IMR-90 (cell line): ENCODE data around the gene AFAP1L1. TPM values are rescaled to one million over a fixed set of nuclear protein-coding genes. Genes with fewer than 3 reads are reported as not detected.

ENCODE experiments used
- ATAC-seq: fragments of 200-7000 bp; cut with Tn5 transposase; 2 replicates; pipeline ENCODE4 v1.9.1; 2020; ENCODE audit warnings: low read depth, mild to moderate bottlenecking, moderate library complexity
- BruUV-seq: library from RNA; stranded (reverse); fragments of 400-500 nt; replicated peaks from 2 replicates; lab custom pipeline; 2021; lab: Mats Ljungman, UMichigan
- CTCF ChIA-PET: fragments of 300-600 bp; formaldehyde crosslinking; extraction: SDS; loops from one replicate; lab custom pipeline; 2021; ENCODE audit warnings: antibody characterized with exemption; lab: Yijun Ruan, JAX
- POLR2A ChIA-PET: fragments of 300-600 bp; sonication (Branson Sonifier 250); formaldehyde crosslinking; loops from one replicate; lab custom pipeline; 2022; ENCODE audit warnings: antibody characterized with exemption; ENCODE audit not compliant: unreplicated experiment; lab: Charles Lee
- DNase-seq: peaks from one replicate; pipeline ENCODE4 v3.0.0; 2013
- H2AFZ ChIP-seq: replicated peaks from 2 replicates; pipeline ENCODE3; 2013; ENCODE audit warnings: low read length, mild to moderate bottlenecking; ENCODE audit not compliant: poor library complexity
- H2AK5ac ChIP-seq: 2 replicates; pipeline ENCODE4 v1.6.1; 2013; ENCODE audit warnings: low read depth, low read length, inconsistent platforms
- H2AK9ac ChIP-seq: replicated peaks from 2 replicates; pipeline ENCODE3; 2013; ENCODE audit warnings: mild to moderate bottlenecking, low read depth, low read length, moderate library complexity; ENCODE audit not compliant: poor library complexity
- H2BK120ac ChIP-seq: 2 replicates; pipeline ENCODE4 v1.6.1; 2013; ENCODE audit warnings: low read depth, low read length, inconsistent platforms
- H2BK15ac ChIP-seq: 3 replicates; pipeline ENCODE4 v1.6.1; 2013; ENCODE audit warnings: low read depth, low read length, inconsistent platforms
- H2BK20ac ChIP-seq: 2 replicates; pipeline ENCODE4 v1.6.1; 2013; ENCODE audit warnings: low read depth, mild to moderate bottlenecking, inconsistent platforms, low read length, moderate library complexity
- H2BK5ac ChIP-seq: 2 replicates; pipeline ENCODE4 v1.6.1; 2013; ENCODE audit warnings: mild to moderate bottlenecking, low read depth, low read length, inconsistent platforms; ENCODE audit not compliant: poor library complexity, severe bottlenecking
- H3K14ac ChIP-seq: replicated peaks from 2 replicates; pipeline ENCODE4 v1.6.1; 2013; ENCODE audit warnings: low read depth, low read length, inconsistent platforms
- H3K18ac ChIP-seq: 2 replicates; pipeline ENCODE4 v1.6.1; 2013; ENCODE audit warnings: low read depth, low read length, control low read depth
- H3K23ac ChIP-seq: 2 replicates; pipeline ENCODE4 v1.6.1; 2013; ENCODE audit warnings: low read depth, low read length, inconsistent platforms
- H3K27ac ChIP-seq: 2 replicates; pipeline ENCODE4 v1.5.1; 2013; ENCODE audit warnings: mild to moderate bottlenecking, control low read depth, low read length; ENCODE audit not compliant: insufficient read depth
- H3K27me3 ChIP-seq: 2 replicates; pipeline ENCODE4 v1.6.1; 2013; ENCODE audit warnings: low read length; ENCODE audit not compliant: control insufficient read depth, insufficient read depth
- H3K36me3 ChIP-seq: 2 replicates; pipeline ENCODE4 v1.6.1; 2013; ENCODE audit warnings: low read length, mixed read lengths; ENCODE audit not compliant: control insufficient read depth, insufficient read depth
- H3K4ac ChIP-seq: 2 replicates; pipeline ENCODE4 v1.6.1; 2013; ENCODE audit warnings: low read depth, low read length, inconsistent platforms
- H3K4me1 ChIP-seq: 2 replicates; pipeline ENCODE4 v1.6.1; 2013; ENCODE audit warnings: low read length, mixed read lengths; ENCODE audit not compliant: control insufficient read depth, insufficient read depth
- H3K4me2 ChIP-seq: 2 replicates; pipeline ENCODE4 v1.6.1; 2013; ENCODE audit warnings: low read depth, mild to moderate bottlenecking, control low read depth, low read length, moderate library complexity
- H3K4me3 ChIP-seq: 2 replicates; pipeline ENCODE4 v1.5.1; 2013; ENCODE audit warnings: low read depth, mild to moderate bottlenecking, control low read depth, low read length, moderate library complexity; ENCODE audit not compliant: insufficient read depth
- H3K56ac ChIP-seq: 2 replicates; pipeline ENCODE4 v1.6.1; 2013; ENCODE audit warnings: low read length, inconsistent platforms; ENCODE audit not compliant: insufficient read depth; ENCODE audit errors: extremely low read depth
- H3K79me1 ChIP-seq, 2 experiments: 2 replicates each; pipeline ENCODE4 v1.6.1; 2013; ENCODE audit warnings: low read length in 2 of 2, inconsistent platforms in 1 of 2, low read depth in 1 of 2
- H3K9ac ChIP-seq: 2 replicates; pipeline ENCODE4 v1.6.1; 2013; ENCODE audit warnings: low read depth, low read length, control low read depth
- H3K9me1 ChIP-seq: 2 replicates; pipeline ENCODE4 v1.6.1; 2013; ENCODE audit warnings: low read length, inconsistent platforms; ENCODE audit not compliant: insufficient read depth
- H3K9me3 ChIP-seq: 2 replicates; pipeline ENCODE4 v1.6.1; 2013; ENCODE audit warnings: low read length; ENCODE audit not compliant: control insufficient read depth, insufficient read depth
- H4K20me1 ChIP-seq: 2 replicates; pipeline ENCODE4 v1.6.1; 2013; ENCODE audit warnings: low read length, inconsistent platforms; ENCODE audit not compliant: insufficient read depth
- H4K5ac ChIP-seq: 2 replicates; pipeline ENCODE4 v1.6.1; 2013; ENCODE audit warnings: mild to moderate bottlenecking, low read depth, low read length, control low read depth
- H4K8ac ChIP-seq, 2 experiments: 2 replicates each; pipeline ENCODE4 v1.6.1; 2013; ENCODE audit warnings: low read depth in 2 of 2, low read length in 2 of 2, control low read depth in 1 of 2, inconsistent platforms in 1 of 2
- H4K91ac ChIP-seq: 2 replicates; pipeline ENCODE4 v1.6.1; 2013; ENCODE audit warnings: low read depth, low read length, inconsistent platforms; ENCODE audit not compliant: insufficient read depth
- BHLHE40 ChIP-seq: fragments of 150-350 bp; IDR thresholded peaks from 2 replicates; pipeline ENCODE4 v1.6.1; 2016; ENCODE audit warnings: mild to moderate bottlenecking, low read depth, low read length
- CEBPB ChIP-seq: IDR thresholded peaks from 2 replicates; pipeline ENCODE4 v1.6.1; 2012; ENCODE audit warnings: low read depth, low read length, improper control_type of control experiment
- CHD1 ChIP-seq: IDR thresholded peaks from 2 replicates; pipeline ENCODE4 v1.6.1; 2012; ENCODE audit warnings: low read depth, low read length, improper control_type of control experiment
- CTCF ChIP-seq: conservative IDR thresholded peaks from 2 replicates; pipeline ENCODE4 v1.5.1; 2012; ENCODE audit warnings: mild to moderate bottlenecking, low read depth, low read length, improper control_type of control experiment
- FOS ChIP-seq: fragments of 150-350 bp; IDR thresholded peaks from 2 replicates; pipeline ENCODE4 v1.6.1; 2016; ENCODE audit warnings: low read depth, low read length
- MAFK ChIP-seq: IDR thresholded peaks from 2 replicates; pipeline ENCODE4 v1.6.1; 2012; ENCODE audit warnings: low read depth, low read length, improper control_type of control experiment
- MAZ ChIP-seq: IDR thresholded peaks from 2 replicates; pipeline ENCODE4 v1.6.1; 2012; ENCODE audit warnings: low read depth, mild to moderate bottlenecking, low read length, improper control_type of control experiment, moderate library complexity, borderline replicate concordance
- MXI1 ChIP-seq: IDR thresholded peaks from 2 replicates; pipeline ENCODE4 v1.6.1; 2012; ENCODE audit warnings: low read depth, mild to moderate bottlenecking, low read length, moderate library complexity, borderline replicate concordance
- NFE2L2 ChIP-seq: fragments of 150-350 bp; IDR thresholded peaks from 2 replicates; pipeline ENCODE4 v1.6.1; 2016; ENCODE audit warnings: low read depth, mild to moderate bottlenecking, low read length
- POLR2A ChIP-seq: IDR thresholded peaks from 2 replicates; pipeline ENCODE4 v1.6.1; 2012; ENCODE audit warnings: mild to moderate bottlenecking, low read depth, low read length
- RAD21 ChIP-seq: IDR thresholded peaks from 2 replicates; pipeline ENCODE4 v1.6.1; 2012; ENCODE audit warnings: low read length, improper control_type of control experiment
- RCOR1 ChIP-seq: IDR thresholded peaks from 2 replicates; pipeline ENCODE4 v1.6.1; 2012; ENCODE audit warnings: mild to moderate bottlenecking, low read length, improper control_type of control experiment; ENCODE audit not compliant: insufficient replicate concordance
- RFX5 ChIP-seq: IDR thresholded peaks from 2 replicates; pipeline ENCODE4 v1.8.0; 2012; ENCODE audit warnings: low read depth, mild to moderate bottlenecking, low read length, moderate library complexity
- SMC3 ChIP-seq: fragments of 150-350 bp; IDR thresholded peaks from 2 replicates; pipeline ENCODE4 v1.6.1; 2016; ENCODE audit warnings: low read depth, mild to moderate bottlenecking, antibody characterized with exemption, low read length, moderate library complexity
- USF2 ChIP-seq: fragments of 150-350 bp; IDR thresholded peaks from 2 replicates; pipeline ENCODE4 v1.6.1; 2017; ENCODE audit warnings: mild to moderate bottlenecking, antibody characterized with exemption, low read length, low read depth
- whole genome bisulfite sequencing, 2 experiments: methylation state at CpG; one replicate each; pipeline versions ENCODE4 v1.1.5 to v1.1.7; 2013; ENCODE audit warnings: missing lambda C conversion rate in 2 of 2; ENCODE audit not compliant: insufficient read length in 1 of 2; ENCODE audit errors: extremely low coverage in 2 of 2; 5-methylcytosine and 5-hydroxymethylcytosine counted together
- dilution Hi-C: fragments of 300-500 bp; cut with HindIII; formaldehyde crosslinking; loops from one replicate; pipeline ENCODE4 v1.14.3; 2018; ENCODE audit warnings: low sequenced_read_pairs; ENCODE audit not compliant: unreplicated experiment
- in situ Hi-C: fragments of 300-500 bp; cut with MboI; formaldehyde crosslinking; loops from 3 replicates; pipeline ENCODE4 v1.14.3; 2019; ENCODE audit warnings: low sequenced_read_pairs, inconsistent platforms, mixed read lengths
- intact Hi-C: fragments of 100-400 bp; cut with micrococcal nuclease; formaldehyde crosslinking; loops from 2 replicates; pipeline ENCODE4 v1.10.0; 2022
- polyA plus RNA-seq, 3 experiments: library from polyadenylated mRNA; depleted of rRNA; stranded (reverse); fragments of >200 nt; gene quantifications; 2 replicates each; pipeline ENCODE4 v1.2.3, GENCODE V29; 2012; ENCODE audit warnings: low replicate concordance in 1 of 3
- total RNA-seq: library from RNA; depleted of rRNA; stranded (reverse); fragments of >200 nt; gene quantifications from 2 replicates; pipeline ENCODE4 v1.2.3, GENCODE V29; 2012

AFAP1L1 gene
- total and polyA plus RNA-seq, 2 of the 4 experiments (the other 2 are of a cell fraction) = 3.3 to 5.7 TPM

- no peak overlapping the region for H2BK5ac ChIP-seq
- peaks cover 7% of the 10 kb centered on the region; the same call in 1 of the 2 replicates for H4K20me1 ChIP-seq
- no peak overlapping the region for H3K4ac ChIP-seq
- H3K4me2 ChIP-seq = no peak overlapping the region
- TF ChIP-seq MXI1 = no peak
- no peak for TF ChIP-seq SMC3
- no peak for TF ChIP-seq MAFK
- no peak for TF ChIP-seq POLR2A
- no peak for TF ChIP-seq RAD21
- TF ChIP-seq FOS = no peak
- TF ChIP-seq NFE2L2 = no peak
- TF ChIP-seq CTCF = no peak
- TF ChIP-seq USF2 = no peak
- TF ChIP-seq BHLHE40 = no peak
- TF ChIP-seq MAZ = no peak
- no peak for TF ChIP-seq CEBPB
- TF ChIP-seq CHD1 = no peak
- no peak for TF ChIP-seq RFX5
- TF ChIP-seq RCOR1 = no peak
- no peak overlapping the region for H3K4me3 ChIP-seq
- intact Hi-C loops (loop anchor here (5.0 kb wide), 2 partner anchors 81 to 206 kb away; partner anchors contain the start of gene ABLIM3), in situ Hi-C loops (no loop called here), dilution Hi-C loops (no loop called here)
- DNase-seq = no peak
- H3K56ac ChIP-seq = no peak overlapping the region
- H3K4me1 ChIP-seq = peaks cover 2% of the 10 kb centered on the region; the same call in 1 of the 2 replicates
- no peak overlapping the region for H3K27ac ChIP-seq
- CTCF ChIA-PET = no interaction called here
- POLR2A ChIA-PET = no interaction called here
- H4K8ac ChIP-seq = no peak overlapping the region
- no peak overlapping the region for H2AFZ ChIP-seq
- no peak for ATAC-seq
- no peak overlapping the region for H3K14ac ChIP-seq
- H3K9me1 ChIP-seq = peaks cover 6% of the 10 kb centered on the region; the same call in 1 of the 2 replicates
- no peak overlapping the region for H2BK20ac ChIP-seq
- H2BK15ac ChIP-seq = no peak overlapping the region
- no peak overlapping the region for H2BK120ac ChIP-seq
- no peak overlapping the region for H3K9ac ChIP-seq
- WGBS, 2 experiments = no CpG with 5 or more reads among the region's 1 CpG
- no peaks in the 10 kb centered on the region for H3K27me3 ChIP-seq
- H4K5ac ChIP-seq = no peak overlapping the region
- no peaks in the 10 kb centered on the region for H3K9me3 ChIP-seq
- H3K23ac ChIP-seq = no peak overlapping the region
- BruUV-seq = no TSS peak
- H3K18ac ChIP-seq = no peak overlapping the region
- H2AK9ac ChIP-seq = no peak overlapping the region
- H4K91ac ChIP-seq = no peak overlapping the region
- peaks cover 30% of the 10 kb centered on the region for H3K36me3 ChIP-seq
- H3K79me1 ChIP-seq = peaks cover 34 to 40% of the 10 kb centered on the region in 2 experiments
- no peak overlapping the region for H2AK5ac ChIP-seq
Observed at GRCh38 chr5:149348518-149348917, 76.9 kb downstream of the AFAP1L1 start.
